IMR-90 (cell line): ENCODE measurements around the gene WNT6. TPM values are rescaled to one million over a fixed set of nuclear protein-coding genes. Genes with fewer than 3 reads are reported as not detected.

Source experiments
- ATAC-seq: fragments of 200-7000 bp; cut with Tn5 transposase; 2 replicates; pipeline ENCODE4 v1.9.1; 2020; ENCODE audit warnings: low read depth, mild to moderate bottlenecking, moderate library complexity
- BruUV-seq: library from RNA; stranded (reverse); fragments of 400-500 nt; replicated peaks from 2 replicates; lab custom pipeline; 2021; lab: Mats Ljungman, UMichigan
- CTCF ChIA-PET: fragments of 300-600 bp; formaldehyde crosslinking; extraction: SDS; loops from one replicate; lab custom pipeline; 2021; ENCODE audit warnings: antibody characterized with exemption; lab: Yijun Ruan, JAX
- POLR2A ChIA-PET: fragments of 300-600 bp; sonication (Branson Sonifier 250); formaldehyde crosslinking; loops from one replicate; lab custom pipeline; 2022; ENCODE audit warnings: antibody characterized with exemption; ENCODE audit not compliant: unreplicated experiment; lab: Charles Lee
- DNase-seq: peaks from one replicate; pipeline ENCODE4 v3.0.0; 2013
- H2AFZ ChIP-seq: replicated peaks from 2 replicates; pipeline ENCODE3; 2013; ENCODE audit warnings: low read length, mild to moderate bottlenecking; ENCODE audit not compliant: poor library complexity
- H2AK5ac ChIP-seq: 2 replicates; pipeline ENCODE4 v1.6.1; 2013; ENCODE audit warnings: low read depth, low read length, inconsistent platforms
- H2AK9ac ChIP-seq: replicated peaks from 2 replicates; pipeline ENCODE3; 2013; ENCODE audit warnings: mild to moderate bottlenecking, low read depth, low read length, moderate library complexity; ENCODE audit not compliant: poor library complexity
- H2BK120ac ChIP-seq: 2 replicates; pipeline ENCODE4 v1.6.1; 2013; ENCODE audit warnings: low read depth, low read length, inconsistent platforms
- H2BK15ac ChIP-seq: 3 replicates; pipeline ENCODE4 v1.6.1; 2013; ENCODE audit warnings: low read depth, low read length, inconsistent platforms
- H2BK20ac ChIP-seq: 2 replicates; pipeline ENCODE4 v1.6.1; 2013; ENCODE audit warnings: low read depth, mild to moderate bottlenecking, inconsistent platforms, low read length, moderate library complexity
- H2BK5ac ChIP-seq: 2 replicates; pipeline ENCODE4 v1.6.1; 2013; ENCODE audit warnings: mild to moderate bottlenecking, low read depth, low read length, inconsistent platforms; ENCODE audit not compliant: poor library complexity, severe bottlenecking
- H3K14ac ChIP-seq: replicated peaks from 2 replicates; pipeline ENCODE4 v1.6.1; 2013; ENCODE audit warnings: low read depth, low read length, inconsistent platforms
- H3K18ac ChIP-seq: 2 replicates; pipeline ENCODE4 v1.6.1; 2013; ENCODE audit warnings: low read depth, low read length, control low read depth
- H3K23ac ChIP-seq: 2 replicates; pipeline ENCODE4 v1.6.1; 2013; ENCODE audit warnings: low read depth, low read length, inconsistent platforms
- H3K27ac ChIP-seq: 2 replicates; pipeline ENCODE4 v1.5.1; 2013; ENCODE audit warnings: mild to moderate bottlenecking, control low read depth, low read length; ENCODE audit not compliant: insufficient read depth
- H3K27me3 ChIP-seq: 2 replicates; pipeline ENCODE4 v1.6.1; 2013; ENCODE audit warnings: low read length; ENCODE audit not compliant: control insufficient read depth, insufficient read depth
- H3K36me3 ChIP-seq: 2 replicates; pipeline ENCODE4 v1.6.1; 2013; ENCODE audit warnings: low read length, mixed read lengths; ENCODE audit not compliant: control insufficient read depth, insufficient read depth
- H3K4ac ChIP-seq: 2 replicates; pipeline ENCODE4 v1.6.1; 2013; ENCODE audit warnings: low read depth, low read length, inconsistent platforms
- H3K4me1 ChIP-seq: 2 replicates; pipeline ENCODE4 v1.6.1; 2013; ENCODE audit warnings: low read length, mixed read lengths; ENCODE audit not compliant: control insufficient read depth, insufficient read depth
- H3K4me2 ChIP-seq: 2 replicates; pipeline ENCODE4 v1.6.1; 2013; ENCODE audit warnings: low read depth, mild to moderate bottlenecking, control low read depth, low read length, moderate library complexity
- H3K4me3 ChIP-seq: 2 replicates; pipeline ENCODE4 v1.5.1; 2013; ENCODE audit warnings: low read depth, mild to moderate bottlenecking, control low read depth, low read length, moderate library complexity; ENCODE audit not compliant: insufficient read depth
- H3K56ac ChIP-seq: 2 replicates; pipeline ENCODE4 v1.6.1; 2013; ENCODE audit warnings: low read length, inconsistent platforms; ENCODE audit not compliant: insufficient read depth; ENCODE audit errors: extremely low read depth
- H3K79me1 ChIP-seq, 2 experiments: 2 replicates each; pipeline ENCODE4 v1.6.1; 2013; ENCODE audit warnings: low read length in 2 of 2, inconsistent platforms in 1 of 2, low read depth in 1 of 2
- H3K9ac ChIP-seq: 2 replicates; pipeline ENCODE4 v1.6.1; 2013; ENCODE audit warnings: low read depth, low read length, control low read depth
- H3K9me1 ChIP-seq: 2 replicates; pipeline ENCODE4 v1.6.1; 2013; ENCODE audit warnings: low read length, inconsistent platforms; ENCODE audit not compliant: insufficient read depth
- H3K9me3 ChIP-seq: 2 replicates; pipeline ENCODE4 v1.6.1; 2013; ENCODE audit warnings: low read length; ENCODE audit not compliant: control insufficient read depth, insufficient read depth
- H4K20me1 ChIP-seq: 2 replicates; pipeline ENCODE4 v1.6.1; 2013; ENCODE audit warnings: low read length, inconsistent platforms; ENCODE audit not compliant: insufficient read depth
- H4K5ac ChIP-seq: 2 replicates; pipeline ENCODE4 v1.6.1; 2013; ENCODE audit warnings: mild to moderate bottlenecking, low read depth, low read length, control low read depth
- H4K8ac ChIP-seq, 2 experiments: 2 replicates each; pipeline ENCODE4 v1.6.1; 2013; ENCODE audit warnings: low read depth in 2 of 2, low read length in 2 of 2, control low read depth in 1 of 2, inconsistent platforms in 1 of 2
- H4K91ac ChIP-seq: 2 replicates; pipeline ENCODE4 v1.6.1; 2013; ENCODE audit warnings: low read depth, low read length, inconsistent platforms; ENCODE audit not compliant: insufficient read depth
- CHD1 ChIP-seq: IDR thresholded peaks from 2 replicates; pipeline ENCODE4 v1.6.1; 2012; ENCODE audit warnings: low read depth, low read length, improper control_type of control experiment
- RFX5 ChIP-seq: IDR thresholded peaks from 2 replicates; pipeline ENCODE4 v1.8.0; 2012; ENCODE audit warnings: low read depth, mild to moderate bottlenecking, low read length, moderate library complexity
- WGBS, 2 experiments: methylation state at CpG; one replicate each; pipeline versions ENCODE4 v1.1.5 to v1.1.7; 2013; ENCODE audit warnings: missing lambda C conversion rate in 2 of 2; ENCODE audit not compliant: insufficient read length in 1 of 2; ENCODE audit errors: extremely low coverage in 2 of 2; 5-methylcytosine and 5-hydroxymethylcytosine counted together
- dilution Hi-C: fragments of 300-500 bp; cut with HindIII; formaldehyde crosslinking; loops from one replicate; pipeline ENCODE4 v1.14.3; 2018; ENCODE audit warnings: low sequenced_read_pairs; ENCODE audit not compliant: unreplicated experiment
- in situ Hi-C: fragments of 300-500 bp; cut with MboI; formaldehyde crosslinking; loops from 3 replicates; pipeline ENCODE4 v1.14.3; 2019; ENCODE audit warnings: low sequenced_read_pairs, inconsistent platforms, mixed read lengths
- intact Hi-C: fragments of 100-400 bp; cut with micrococcal nuclease; formaldehyde crosslinking; loops from 2 replicates; pipeline ENCODE4 v1.10.0; 2022
- polyA plus RNA-seq, 3 experiments: library from polyadenylated mRNA; depleted of rRNA; stranded (reverse); fragments of >200 nt; gene quantifications; 2 replicates each; pipeline ENCODE4 v1.2.3, GENCODE V29; 2012; ENCODE audit warnings: low replicate concordance in 1 of 3
- total RNA-seq: library from RNA; depleted of rRNA; stranded (reverse); fragments of >200 nt; gene quantifications from 2 replicates; pipeline ENCODE4 v1.2.3, GENCODE V29; 2012

Gene WNT6
- total and polyA plus RNA-seq, 2 of the 4 experiments (the other 2 are of a cell fraction) = not detected

GRCh38 chr2:218884519-218884918 lies 24.9 kb downstream of the WNT6 start:
- no peak overlapping the region for H2BK120ac ChIP-seq
- H3K79me1 ChIP-seq = no peaks in the 10 kb centered on the region
- no peaks in the 10 kb centered on the region for H3K36me3 ChIP-seq
- no CpG with 5 or more reads among the region's 2 CpGs for WGBS, 2 experiments
- H3K4me1 ChIP-seq = no peaks in the 10 kb centered on the region
- no peak for TF ChIP-seq CHD1
- no peak for TF ChIP-seq RFX5
- CTCF ChIA-PET = no interaction called here
- H4K8ac ChIP-seq = no peak overlapping the region
- H3K9me3 ChIP-seq = peaks cover 1% of the 10 kb centered on the region
- no peak for DNase-seq
- no peak overlapping the region for H2BK15ac ChIP-seq
- no peak overlapping the region for H3K14ac ChIP-seq
- H3K56ac ChIP-seq = no peak overlapping the region
- in situ Hi-C loops (no loop called here), intact Hi-C loops (no loop called here), dilution Hi-C loops (no loop called here)
- no peak overlapping the region for H2BK20ac ChIP-seq
- H3K27ac ChIP-seq = no peak overlapping the region
- H3K4me2 ChIP-seq = no peak overlapping the region
- no peak overlapping the region for H4K91ac ChIP-seq
- H2AFZ ChIP-seq = no peak overlapping the region
- H2AK5ac ChIP-seq = no peak overlapping the region
- H2BK5ac ChIP-seq = no peak overlapping the region
- no peak overlapping the region for H3K9ac ChIP-seq
- ATAC-seq = no peak
- BruUV-seq = no TSS peak
- H4K5ac ChIP-seq = no peak overlapping the region
- POLR2A ChIA-PET = no interaction called here
- H3K4me3 ChIP-seq = no peak overlapping the region
- H3K9me1 ChIP-seq = no peaks in the 10 kb centered on the region; the same call in 1 of the 2 replicates
- peaks cover 82% of the 10 kb centered on the region for H3K27me3 ChIP-seq
- H2AK9ac ChIP-seq = no peak overlapping the region
- no peak overlapping the region for H3K23ac ChIP-seq
- H3K18ac ChIP-seq = no peak overlapping the region
- peaks cover 4% of the 10 kb centered on the region for H4K20me1 ChIP-seq
- no peak overlapping the region for H3K4ac ChIP-seq
